Measurements from ENCODE around the gene CCZ1B.
"Not testable (repeated sequence)": the region's sequence is repeated elsewhere in the genome, so short reads cannot be mapped to it uniquely, and the experiment has no call there.

CCZ1B gene

DNA sequence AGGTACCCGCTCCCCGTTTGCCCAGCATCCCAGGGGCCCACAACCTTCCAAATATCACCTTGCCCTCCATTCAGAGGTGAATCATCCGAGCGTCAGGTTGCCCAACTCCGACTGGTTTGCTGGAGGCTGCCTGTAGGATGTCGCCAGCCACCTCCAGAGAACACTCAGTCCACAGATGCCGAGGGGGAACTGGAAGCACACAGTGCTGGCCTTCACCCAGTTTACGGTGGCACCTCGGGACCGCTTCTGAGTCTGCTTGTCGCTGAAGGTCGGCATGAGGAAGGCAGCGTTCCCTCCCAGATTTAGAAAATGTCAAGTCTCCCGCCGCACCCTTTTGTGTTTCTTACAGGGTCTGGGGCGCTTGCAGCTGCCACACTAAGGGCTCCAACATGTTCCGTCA lies 27.6 kb upstream of the CCZ1B start:
- H3K27me3 ChIP-seq (ENCODE audit: control insufficient read depth in 1 of 2, insufficient read depth in 2 of 2, low read length in 2 of 2); H3K9me3 ChIP-seq (ENCODE audit: control insufficient read depth in 1 of 2, low read length in 2 of 2); H3K4me3 ChIP-seq (ENCODE audit: low read depth in 1 of 2, low read length in 2 of 2); H3K9ac ChIP-seq (ENCODE audit: low read depth in 1 of 2, low read length in 2 of 2); H3K36me3 ChIP-seq (ENCODE audit: control insufficient read depth in 1 of 2, insufficient read depth in 2 of 2, low read length in 2 of 2); H3K4me1 ChIP-seq (ENCODE audit: control insufficient read depth in 1 of 2, insufficient read depth in 2 of 2, low read length in 2 of 2); H3K27ac ChIP-seq (ENCODE audit: low read depth, low read length): not testable (repeated sequence)

GRCh38 chr7:6849127-6849526 lies 23.1 kb upstream of the CCZ1B start:
- H3K9ac ChIP-seq (ENCODE audit: low read depth in 1 of 2, low read length in 2 of 2); H3K36me3 ChIP-seq (ENCODE audit: control insufficient read depth in 1 of 2, insufficient read depth in 2 of 2, low read length in 2 of 2); H3K4me3 ChIP-seq (ENCODE audit: low read depth in 1 of 2, low read length in 2 of 2); H3K27ac ChIP-seq (ENCODE audit: low read depth, low read length); H3K4me1 ChIP-seq (ENCODE audit: control insufficient read depth in 1 of 2, insufficient read depth in 2 of 2, low read length in 2 of 2); H3K27me3 ChIP-seq (ENCODE audit: control insufficient read depth in 1 of 2, insufficient read depth in 2 of 2, low read length in 2 of 2); H3K9me3 ChIP-seq (ENCODE audit: control insufficient read depth in 1 of 2, low read length in 2 of 2): not testable (repeated sequence)

DNA sequence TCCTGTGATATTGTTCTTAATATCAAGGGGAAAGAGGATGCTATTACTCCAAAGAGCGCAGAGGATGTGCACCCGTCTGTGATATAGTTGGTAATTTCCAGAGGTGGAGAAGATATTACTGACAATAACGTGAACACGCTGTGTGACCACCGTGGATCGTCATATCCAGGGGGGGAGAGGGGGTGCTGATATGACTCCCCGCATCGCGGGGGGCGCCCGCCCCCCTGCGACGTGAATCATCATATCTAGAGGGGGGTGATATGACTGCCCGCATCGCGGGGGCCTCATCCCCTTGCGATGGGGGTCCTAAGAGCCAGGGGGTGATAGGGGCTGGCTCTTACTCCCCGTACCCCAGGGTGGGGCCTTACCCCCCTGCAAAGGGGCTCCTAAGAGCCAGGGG lies 21.7 kb upstream of the CCZ1B start:
- H3K9me3 ChIP-seq (ENCODE audit: control insufficient read depth in 1 of 2, low read length in 2 of 2); H3K27ac ChIP-seq (ENCODE audit: low read depth, low read length); H3K36me3 ChIP-seq (ENCODE audit: control insufficient read depth in 1 of 2, insufficient read depth in 2 of 2, low read length in 2 of 2); H3K9ac ChIP-seq (ENCODE audit: low read depth in 1 of 2, low read length in 2 of 2); H3K27me3 ChIP-seq (ENCODE audit: control insufficient read depth in 1 of 2, insufficient read depth in 2 of 2, low read length in 2 of 2); H3K4me3 ChIP-seq (ENCODE audit: low read depth in 1 of 2, low read length in 2 of 2); H3K4me1 ChIP-seq (ENCODE audit: control insufficient read depth in 1 of 2, insufficient read depth in 2 of 2, low read length in 2 of 2): not testable (repeated sequence)

GRCh38 chr7:6845971-6846449 lies 19.9 kb upstream of the CCZ1B start:
- H3K27me3 ChIP-seq (ENCODE audit: control insufficient read depth in 1 of 2, insufficient read depth in 2 of 2, low read length in 2 of 2); H3K9ac ChIP-seq (ENCODE audit: low read depth in 1 of 2, low read length in 2 of 2); H3K9me3 ChIP-seq (ENCODE audit: control insufficient read depth in 1 of 2, low read length in 2 of 2); H3K4me3 ChIP-seq (ENCODE audit: low read depth in 1 of 2, low read length in 2 of 2); H3K4me1 ChIP-seq (ENCODE audit: control insufficient read depth in 1 of 2, insufficient read depth in 2 of 2, low read length in 2 of 2); H3K27ac ChIP-seq (ENCODE audit: low read depth, low read length); H3K36me3 ChIP-seq (ENCODE audit: control insufficient read depth in 1 of 2, insufficient read depth in 2 of 2, low read length in 2 of 2): not testable (repeated sequence)

GRCh38 chr7:6843654-6844053 lies 17.6 kb upstream of the CCZ1B start:
- not testable (repeated sequence) for H3K4me3 ChIP-seq (ENCODE audit: low read depth in 1 of 2, low read length in 2 of 2); H3K4me1 ChIP-seq (ENCODE audit: control insufficient read depth in 1 of 2, insufficient read depth in 2 of 2, low read length in 2 of 2); H3K27ac ChIP-seq (ENCODE audit: low read depth, low read length); H3K36me3 ChIP-seq (ENCODE audit: control insufficient read depth in 1 of 2, insufficient read depth in 2 of 2, low read length in 2 of 2); H3K9ac ChIP-seq (ENCODE audit: low read depth in 1 of 2, low read length in 2 of 2); H3K9me3 ChIP-seq (ENCODE audit: control insufficient read depth in 1 of 2, low read length in 2 of 2); H3K27me3 ChIP-seq (ENCODE audit: control insufficient read depth in 1 of 2, insufficient read depth in 2 of 2, low read length in 2 of 2)

DNA sequence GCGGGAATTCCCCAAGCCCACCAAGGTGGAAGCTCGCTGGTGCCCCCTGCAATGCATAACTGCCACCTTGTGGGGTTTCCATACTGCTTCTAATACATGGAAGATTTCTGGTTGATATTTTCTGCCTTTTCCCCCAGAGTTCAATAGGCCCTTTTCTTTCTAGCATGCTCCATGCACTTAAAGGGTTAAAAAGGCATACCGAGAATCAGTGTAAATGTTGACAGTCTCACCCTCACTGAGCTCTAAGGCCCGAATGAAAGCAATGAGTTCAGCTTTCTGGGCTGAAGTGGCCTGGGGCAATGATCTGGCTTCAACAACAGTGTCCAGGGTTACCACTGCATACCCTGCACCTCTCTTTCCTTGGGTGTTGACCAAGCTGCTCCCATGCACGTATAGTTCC lies 17.0 kb upstream of the CCZ1B start:
- H3K9ac ChIP-seq (ENCODE audit: low read depth in 1 of 2, low read length in 2 of 2); H3K27me3 ChIP-seq (ENCODE audit: control insufficient read depth in 1 of 2, insufficient read depth in 2 of 2, low read length in 2 of 2); H3K36me3 ChIP-seq (ENCODE audit: control insufficient read depth in 1 of 2, insufficient read depth in 2 of 2, low read length in 2 of 2); H3K4me1 ChIP-seq (ENCODE audit: control insufficient read depth in 1 of 2, insufficient read depth in 2 of 2, low read length in 2 of 2); H3K4me3 ChIP-seq (ENCODE audit: low read depth in 1 of 2, low read length in 2 of 2); H3K9me3 ChIP-seq (ENCODE audit: control insufficient read depth in 1 of 2, low read length in 2 of 2); H3K27ac ChIP-seq (ENCODE audit: low read depth, low read length): not testable (repeated sequence)

DNA sequence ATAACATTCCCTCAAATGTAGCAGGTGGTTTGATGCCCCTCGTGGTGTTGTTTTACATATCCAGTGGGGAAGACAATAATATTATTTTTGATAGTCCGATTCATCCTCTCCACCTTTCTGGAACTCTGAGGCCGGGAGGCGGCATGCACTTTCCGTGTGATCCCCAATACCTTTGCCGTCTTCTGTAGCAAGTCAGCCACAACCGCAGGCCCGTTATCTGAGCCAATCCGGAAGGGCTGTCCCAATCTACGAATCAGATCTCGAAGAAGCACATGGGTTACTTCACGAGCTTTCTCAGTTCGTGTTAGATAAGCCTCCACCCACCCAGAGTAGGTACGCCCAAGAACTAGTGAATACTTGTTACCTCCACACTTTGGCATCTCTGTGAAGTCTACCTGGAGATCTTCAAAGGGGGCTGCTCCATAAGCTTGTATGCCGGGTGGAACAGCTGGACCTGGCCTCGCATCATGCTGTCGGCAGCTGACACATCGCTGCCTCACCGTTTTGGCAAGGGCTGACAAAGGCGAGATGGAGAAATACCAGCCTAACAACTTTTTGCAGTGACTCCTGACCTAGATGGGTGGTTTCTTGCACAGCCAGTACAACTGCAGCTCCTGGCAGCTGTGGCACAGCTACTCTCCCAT lies 16.3 kb upstream of the CCZ1B start:
- not testable (repeated sequence) for H3K9me3 ChIP-seq (ENCODE audit: control insufficient read depth in 1 of 2, low read length in 2 of 2); H3K4me3 ChIP-seq (ENCODE audit: low read depth in 1 of 2, low read length in 2 of 2); H3K27ac ChIP-seq (ENCODE audit: low read depth, low read length); H3K36me3 ChIP-seq (ENCODE audit: control insufficient read depth in 1 of 2, insufficient read depth in 2 of 2, low read length in 2 of 2); H3K27me3 ChIP-seq (ENCODE audit: control insufficient read depth in 1 of 2, insufficient read depth in 2 of 2, low read length in 2 of 2); H3K9ac ChIP-seq (ENCODE audit: low read depth in 1 of 2, low read length in 2 of 2); H3K4me1 ChIP-seq (ENCODE audit: control insufficient read depth in 1 of 2, insufficient read depth in 2 of 2, low read length in 2 of 2)

DNA sequence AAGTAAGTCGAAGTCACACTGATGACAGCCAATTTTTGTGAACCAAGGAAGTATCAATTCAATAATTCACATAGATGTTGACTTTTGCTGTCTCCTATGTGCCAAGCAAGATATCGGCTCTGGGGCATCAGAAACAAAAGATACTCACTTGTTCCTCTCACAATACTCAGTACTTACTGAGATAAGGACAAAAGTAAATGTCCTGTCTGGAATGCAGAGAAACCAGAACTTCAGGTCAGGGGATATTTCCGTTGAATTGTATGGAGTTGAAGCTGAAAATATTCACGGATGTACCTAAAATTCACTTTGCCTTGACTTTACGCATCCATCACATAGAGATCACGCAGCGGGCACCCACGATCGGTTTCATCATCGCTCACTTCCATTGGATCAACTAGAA lies 11.0 kb upstream of the CCZ1B start:
- not testable (repeated sequence) for H3K9ac ChIP-seq (ENCODE audit: low read depth in 1 of 2, low read length in 2 of 2); H3K9me3 ChIP-seq (ENCODE audit: control insufficient read depth in 1 of 2, low read length in 2 of 2); H3K36me3 ChIP-seq (ENCODE audit: control insufficient read depth in 1 of 2, insufficient read depth in 2 of 2, low read length in 2 of 2); H3K4me1 ChIP-seq (ENCODE audit: control insufficient read depth in 1 of 2, insufficient read depth in 2 of 2, low read length in 2 of 2); H3K27ac ChIP-seq (ENCODE audit: low read depth, low read length); H3K4me3 ChIP-seq (ENCODE audit: low read depth in 1 of 2, low read length in 2 of 2); H3K27me3 ChIP-seq (ENCODE audit: control insufficient read depth in 1 of 2, insufficient read depth in 2 of 2, low read length in 2 of 2)

GRCh38 chr7:6835521-6835920 lies 9.4 kb upstream of the CCZ1B start:
- H3K9ac ChIP-seq (ENCODE audit: low read depth in 1 of 2, low read length in 2 of 2); H3K27me3 ChIP-seq (ENCODE audit: control insufficient read depth in 1 of 2, insufficient read depth in 2 of 2, low read length in 2 of 2); H3K36me3 ChIP-seq (ENCODE audit: control insufficient read depth in 1 of 2, insufficient read depth in 2 of 2, low read length in 2 of 2); H3K27ac ChIP-seq (ENCODE audit: low read depth, low read length); H3K4me1 ChIP-seq (ENCODE audit: control insufficient read depth in 1 of 2, insufficient read depth in 2 of 2, low read length in 2 of 2); H3K9me3 ChIP-seq (ENCODE audit: control insufficient read depth in 1 of 2, low read length in 2 of 2); H3K4me3 ChIP-seq (ENCODE audit: low read depth in 1 of 2, low read length in 2 of 2): not testable (repeated sequence)

- no peaks in the 10 kb centered on the region for H3K4me1 ChIP-seq (ENCODE audit: control insufficient read depth in 1 of 2, insufficient read depth in 2 of 2, low read length in 2 of 2)
- H3K9me3 ChIP-seq (ENCODE audit: control insufficient read depth in 1 of 2, low read length in 2 of 2): no peaks in the 10 kb centered on the region
- no peak overlapping the region for H3K4me3 ChIP-seq (ENCODE audit: low read depth in 1 of 2, low read length in 2 of 2)
- no peaks in the 10 kb centered on the region for H3K27me3 ChIP-seq (ENCODE audit: control insufficient read depth in 1 of 2, insufficient read depth in 2 of 2, low read length in 2 of 2)
- H3K9ac ChIP-seq (ENCODE audit: low read depth in 1 of 2, low read length in 2 of 2): no peak overlapping the region
- H3K27ac ChIP-seq (ENCODE audit: low read depth, low read length): no peak overlapping the region
- no peaks in the 10 kb centered on the region for H3K36me3 ChIP-seq (ENCODE audit: control insufficient read depth in 1 of 2, insufficient read depth in 2 of 2, low read length in 2 of 2)
These were observed 7.6 kb upstream of the CCZ1B start for GRCh38 chr7:6833636-6834035.

All from duodenal mucosa (tissue), 2 donors.